T-helper 1 cell treated with Interleukin-12 subunit alpha and Interleukin-12 subunit beta and Interleukin-4 antibody, amounts not matched to agents 30 μg/mL and 1 μg/mL, for 36 hours (primary cell): Measurements from ENCODE around the gene GATA1.
"Not testable (repeated sequence)": the region's sequence is repeated elsewhere in the genome, so short reads cannot be mapped to it uniquely, and the experiment has no call there.

Experiments
- H3K27ac Mint-ChIP-seq: one replicate; pipeline ENCODE4 v1.8.0; 2021; ENCODE audit warnings: mild to moderate bottlenecking, mixed read lengths
- H3K27me3 Mint-ChIP-seq: one replicate; pipeline ENCODE4 v1.8.0; 2021; ENCODE audit warnings: low read depth, mixed read lengths
- H3K36me3 Mint-ChIP-seq: one replicate; pipeline ENCODE4 v1.8.0; 2021; ENCODE audit warnings: low read depth, mixed read lengths
- H3K4me1 Mint-ChIP-seq: one replicate; pipeline ENCODE4 v1.8.0; 2021; ENCODE audit warnings: low read depth, mixed read lengths
- H3K4me3 Mint-ChIP-seq: one replicate; pipeline ENCODE4 v1.8.0; 2021; ENCODE audit warnings: mild to moderate bottlenecking, moderate library complexity, mixed read lengths
- H3K9me3 Mint-ChIP-seq: one replicate; pipeline ENCODE4 v1.8.0; 2021; ENCODE audit warnings: mixed read lengths

The GATA1 gene

DNA sequence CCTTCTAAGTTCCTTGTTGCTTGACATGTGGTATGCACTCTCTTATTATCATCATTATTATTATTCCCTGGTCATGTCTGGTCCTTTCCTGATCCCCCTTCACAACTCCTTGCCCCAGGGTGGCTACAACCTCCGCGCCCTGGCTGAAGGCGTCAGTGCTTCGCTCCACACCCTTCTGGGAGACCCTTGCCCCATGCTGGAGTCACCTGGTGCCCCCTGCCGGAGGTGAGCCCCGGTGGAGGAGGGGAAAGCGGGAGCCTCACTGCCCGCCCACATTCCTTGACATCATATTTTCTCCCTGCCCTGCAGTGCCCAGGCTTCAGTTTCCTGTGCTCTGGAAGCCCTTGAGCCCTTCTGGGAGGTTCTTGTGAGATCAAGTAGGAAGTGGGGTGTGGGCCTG lies 28.9 kb downstream of the GATA1 start:
- H3K4me3 Mint-ChIP-seq, result no peak overlapping the region
- no peaks in the 10 kb centered on the region for H3K4me1 Mint-ChIP-seq
- H3K27me3 Mint-ChIP-seq, result no peaks in the 10 kb centered on the region
- no peaks in the 10 kb centered on the region for H3K9me3 Mint-ChIP-seq
- peaks cover 5% of the 10 kb centered on the region for H3K36me3 Mint-ChIP-seq
- no peak overlapping the region for H3K27ac Mint-ChIP-seq

- Mint-ChIP-seq H3K36me3 (peaks cover 3% of the 10 kb centered on the region), H3K27me3 (no peaks in the 10 kb centered on the region), H3K4me1 (no peaks in the 10 kb centered on the region), H3K27ac (no peak overlapping the region), H3K4me3 (no peak overlapping the region), H3K9me3 (no peaks in the 10 kb centered on the region)
Observed at GRCh38 chrX:48816014-48816810, 29.8 kb downstream of the GATA1 start.

DNA sequence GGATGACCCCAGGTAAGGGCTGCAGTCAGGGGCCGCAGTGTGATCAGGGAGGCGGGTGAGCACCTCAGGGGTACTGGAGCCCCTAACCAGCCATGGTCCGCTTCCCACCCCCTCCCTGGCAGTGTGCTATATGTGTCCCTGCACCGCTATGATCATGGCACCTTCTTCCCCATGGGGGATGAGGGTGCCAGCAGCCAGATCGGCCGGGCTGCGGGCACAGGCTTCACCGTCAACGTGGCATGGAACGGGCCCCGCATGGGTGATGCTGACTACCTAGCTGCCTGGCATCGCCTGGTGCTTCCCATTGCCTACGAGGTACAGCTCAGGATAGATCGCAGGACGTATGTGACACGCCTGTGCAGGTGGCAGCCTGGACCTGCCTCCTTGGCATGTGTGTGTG lies 31.7 kb downstream of the GATA1 start:
- Mint-ChIP-seq H3K4me3 (no peak overlapping the region), H3K27me3 (no peaks in the 10 kb centered on the region), H3K36me3 (peaks cover 3% of the 10 kb centered on the region), H3K4me1 (no peaks in the 10 kb centered on the region), H3K27ac (no peak overlapping the region), H3K9me3 (no peaks in the 10 kb centered on the region)

GRCh38 chrX:48818866-48819265 lies 32.5 kb downstream of the GATA1 start:
- Mint-ChIP-seq H3K4me1 (no peaks in the 10 kb centered on the region), H3K4me3 (no peak overlapping the region), H3K27ac (no peak overlapping the region), H3K36me3 (peaks cover 3% of the 10 kb centered on the region), H3K27me3 (no peaks in the 10 kb centered on the region), H3K9me3 (no peaks in the 10 kb centered on the region)

- H3K27me3 Mint-ChIP-seq, H3K4me3 Mint-ChIP-seq, H3K36me3 Mint-ChIP-seq, H3K9me3 Mint-ChIP-seq, H3K27ac Mint-ChIP-seq, H3K4me1 Mint-ChIP-seq: not testable (repeated sequence)
Observed at GRCh38 chrX:48819394-48819793, 33.0 kb downstream of the GATA1 start.

DNA sequence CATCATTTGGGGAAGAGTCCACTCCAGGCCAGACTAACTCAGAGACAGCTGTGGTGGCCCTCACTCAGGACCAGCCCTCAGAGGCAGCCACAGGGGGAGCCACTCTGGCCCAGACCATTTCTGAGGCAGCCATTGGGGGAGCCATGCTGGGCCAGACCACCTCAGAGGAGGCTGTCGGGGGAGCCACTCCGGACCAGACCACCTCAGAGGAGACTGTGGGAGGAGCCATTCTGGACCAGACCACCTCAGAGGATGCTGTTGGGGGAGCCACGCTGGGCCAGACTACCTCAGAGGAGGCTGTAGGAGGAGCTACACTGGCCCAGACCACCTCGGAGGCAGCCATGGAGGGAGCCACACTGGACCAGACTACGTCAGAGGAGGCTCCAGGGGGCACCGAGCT lies 36.7 kb downstream of the GATA1 start:
- H3K9me3 Mint-ChIP-seq, result no peaks in the 10 kb centered on the region
- peaks cover 3% of the 10 kb centered on the region for H3K4me1 Mint-ChIP-seq
- H3K27me3 Mint-ChIP-seq, result peaks cover 13% of the 10 kb centered on the region
- no peak overlapping the region for H3K27ac Mint-ChIP-seq
- H3K36me3 Mint-ChIP-seq, result peaks cover 5% of the 10 kb centered on the region
- H3K4me3 Mint-ChIP-seq, result no peak overlapping the region

DNA sequence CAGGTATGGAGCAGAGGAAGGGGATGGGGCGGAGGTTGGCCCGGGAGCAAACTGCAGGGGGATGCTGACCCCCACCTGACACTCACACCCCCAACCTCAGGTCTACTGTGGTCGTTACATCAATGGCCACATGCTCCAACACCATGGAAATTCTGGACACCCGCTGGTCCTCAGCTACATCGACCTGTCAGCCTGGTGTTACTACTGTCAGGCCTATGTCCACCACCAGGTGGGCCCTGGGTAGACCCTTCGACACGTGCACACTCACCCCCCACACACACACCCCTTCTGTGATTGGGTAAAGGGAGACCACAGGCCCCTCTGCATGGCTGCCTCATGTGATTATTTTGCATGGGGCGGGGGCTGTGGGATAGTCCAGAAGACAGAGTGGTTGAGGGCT lies 37.7 kb downstream of the GATA1 start:
- Mint-ChIP-seq H3K36me3 (peaks cover 5% of the 10 kb centered on the region), H3K9me3 (no peaks in the 10 kb centered on the region)

DNA sequence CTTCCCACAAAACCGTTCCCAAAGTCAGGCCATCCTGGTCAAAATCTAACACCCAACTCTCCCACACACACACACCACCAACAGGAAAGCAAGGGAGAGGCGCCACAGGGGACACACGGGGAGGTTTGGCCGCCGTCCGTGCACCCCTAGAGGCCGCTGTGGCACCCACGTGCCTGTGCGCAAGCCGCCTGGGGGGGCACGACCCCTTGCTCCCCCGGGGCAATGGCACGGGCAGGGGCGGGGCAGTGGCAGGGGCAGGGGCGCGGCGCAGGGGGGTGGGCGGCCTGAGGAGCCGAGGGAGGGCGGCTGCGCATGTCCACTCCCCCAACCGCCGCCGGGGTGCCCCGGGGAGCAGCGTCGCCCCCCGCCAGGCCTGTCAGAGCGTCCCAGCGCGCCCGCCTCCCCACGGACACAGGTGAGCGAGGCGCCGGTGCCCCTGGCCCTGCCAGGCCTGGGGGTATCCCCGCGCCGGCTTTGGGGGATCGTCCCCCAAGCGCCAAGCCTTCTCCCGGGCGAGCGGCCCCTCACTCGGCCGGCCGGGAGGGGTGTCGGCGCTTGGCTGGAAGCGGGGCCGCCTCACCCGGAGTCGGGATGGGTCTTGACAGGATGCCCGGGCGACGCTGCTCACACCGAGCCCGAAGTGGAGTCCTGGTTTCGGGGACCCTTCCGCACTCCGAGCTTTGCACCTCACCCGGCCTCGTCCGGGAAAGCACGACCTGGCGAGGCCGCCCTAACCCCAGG lies 39.9 kb downstream of the GATA1 start, which contains the start of gene ERAS:
Gene ERAS (plus strand): TSS at position 379 of the 741 bp plus-strand sequence. CDS start 2,611 bp downstream, outside the sequence.
- peaks cover 30% of the 10 kb centered on the region for H3K27me3 Mint-ChIP-seq
- peaks cover 3% of the 10 kb centered on the region for H3K4me1 Mint-ChIP-seq
- H3K36me3 Mint-ChIP-seq, result peaks cover 5% of the 10 kb centered on the region
- H3K9me3 Mint-ChIP-seq, result no peaks in the 10 kb centered on the region
- H3K4me3 Mint-ChIP-seq, result no peak within 1 kb of the TSS
- no peak within 1 kb of the TSS for H3K27ac Mint-ChIP-seq

More for the DNA sequence above, 37.7 kb downstream of the GATA1 start:
- Mint-ChIP-seq H3K4me1 (peaks cover 3% of the 10 kb centered on the region), H3K27me3 (peaks cover 23% of the 10 kb centered on the region), H3K27ac (no peak overlapping the region), H3K4me3 (no peak overlapping the region)

DNA sequence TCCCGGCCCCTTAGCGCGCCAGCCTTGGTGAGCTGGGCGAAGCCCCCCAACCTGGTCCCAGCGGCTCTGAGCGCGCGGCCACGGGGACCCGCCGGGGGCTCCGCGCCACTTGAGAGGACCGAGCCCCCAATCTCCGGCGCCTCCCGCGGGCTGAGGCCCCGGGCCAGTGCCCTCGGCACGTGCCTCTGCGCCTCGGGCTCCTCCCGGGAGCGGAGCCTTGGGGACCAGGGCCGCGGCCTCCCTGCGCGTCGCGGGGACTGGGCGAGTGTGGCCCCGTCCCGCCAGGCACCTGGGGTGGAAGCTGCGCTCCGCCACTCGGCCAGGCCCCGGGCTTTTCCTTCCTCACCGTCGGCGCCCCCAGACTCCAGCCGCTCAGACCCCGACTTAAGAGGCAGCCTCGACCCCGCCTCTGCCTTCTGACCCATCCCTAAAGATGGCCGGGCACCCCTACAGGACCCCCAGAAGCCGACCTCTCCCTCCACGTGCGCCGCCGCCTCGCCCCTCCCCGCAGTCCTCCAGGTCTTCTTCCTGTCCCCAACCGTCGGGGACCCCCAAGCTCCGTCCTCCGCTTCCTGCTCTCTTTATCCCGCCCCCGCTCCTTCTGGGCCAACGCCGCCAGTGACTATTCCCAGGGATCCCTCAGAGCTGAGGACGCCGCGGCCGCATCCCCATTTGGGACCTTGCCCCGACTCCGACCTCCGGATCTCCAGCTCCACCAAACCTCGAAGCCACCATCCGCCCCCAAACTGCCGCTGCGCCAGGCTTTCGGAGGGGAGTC lies 40.7 kb downstream of the GATA1 start:
- Mint-ChIP-seq H3K4me1 (peaks cover 3% of the 10 kb centered on the region), H3K9me3 (no peaks in the 10 kb centered on the region), H3K27ac (no peak overlapping the region), H3K36me3 (peaks cover 5% of the 10 kb centered on the region), H3K4me3 (no peak overlapping the region), H3K27me3 (peaks cover 30% of the 10 kb centered on the region)

DNA sequence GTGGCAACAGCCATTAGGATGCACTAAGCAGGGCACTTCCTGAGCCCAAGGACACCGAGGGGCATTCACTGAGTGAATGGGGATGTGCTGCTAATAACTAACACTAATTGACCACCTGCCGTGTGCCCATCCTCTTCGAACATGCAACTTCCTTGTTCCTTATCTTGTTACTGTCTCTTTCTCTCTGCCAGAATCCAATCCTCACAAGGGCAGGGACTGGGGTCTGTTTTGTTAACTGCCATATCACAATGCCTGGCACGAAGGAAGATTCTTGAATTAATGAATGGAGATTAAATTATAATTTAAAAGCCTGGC lies 41.2 kb downstream of the GATA1 start:
- Mint-ChIP-seq H3K27me3 (peaks cover 34% of the 10 kb centered on the region), H3K4me1 (peaks cover 3% of the 10 kb centered on the region), H3K36me3 (peaks cover 5% of the 10 kb centered on the region), H3K9me3 (no peaks in the 10 kb centered on the region), H3K27ac (no peak overlapping the region), H3K4me3 (no peak overlapping the region)

DNA sequence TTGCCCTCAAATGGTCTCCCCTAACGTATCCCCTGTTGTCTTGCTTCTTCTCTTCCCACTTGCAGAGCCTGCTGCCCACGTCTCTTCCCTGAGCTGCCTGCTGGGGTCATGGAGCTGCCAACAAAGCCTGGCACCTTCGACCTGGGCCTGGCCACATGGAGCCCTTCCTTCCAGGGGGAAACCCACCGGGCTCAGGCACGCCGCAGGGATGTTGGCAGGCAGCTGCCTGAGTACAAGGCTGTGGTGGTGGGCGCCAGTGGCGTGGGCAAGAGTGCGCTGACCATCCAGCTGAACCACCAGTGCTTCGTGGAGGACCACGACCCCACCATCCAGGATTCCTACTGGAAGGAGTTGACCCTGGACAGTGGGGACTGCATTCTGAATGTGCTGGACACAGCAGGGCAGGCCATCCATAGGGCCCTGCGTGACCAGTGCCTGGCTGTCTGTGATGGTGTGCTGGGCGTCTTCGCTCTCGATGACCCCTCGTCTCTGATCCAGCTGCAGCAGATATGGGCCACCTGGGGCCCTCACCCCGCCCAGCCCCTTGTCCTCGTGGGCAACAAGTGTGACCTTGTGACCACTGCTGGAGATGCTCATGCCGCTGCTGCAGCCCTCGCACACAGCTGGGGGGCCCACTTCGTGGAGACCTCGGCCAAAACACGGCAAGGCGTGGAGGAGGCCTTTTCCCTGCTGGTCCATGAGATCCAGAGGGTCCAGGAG lies 42.8 kb downstream of the GATA1 start:
- Mint-ChIP-seq H3K4me3 (no peak overlapping the region), H3K4me1 (peaks cover 5% of the 10 kb centered on the region), H3K9me3 (no peaks in the 10 kb centered on the region), H3K36me3 (peaks cover 5% of the 10 kb centered on the region), H3K27ac (no peak overlapping the region), H3K27me3 (peaks cover 50% of the 10 kb centered on the region)

DNA sequence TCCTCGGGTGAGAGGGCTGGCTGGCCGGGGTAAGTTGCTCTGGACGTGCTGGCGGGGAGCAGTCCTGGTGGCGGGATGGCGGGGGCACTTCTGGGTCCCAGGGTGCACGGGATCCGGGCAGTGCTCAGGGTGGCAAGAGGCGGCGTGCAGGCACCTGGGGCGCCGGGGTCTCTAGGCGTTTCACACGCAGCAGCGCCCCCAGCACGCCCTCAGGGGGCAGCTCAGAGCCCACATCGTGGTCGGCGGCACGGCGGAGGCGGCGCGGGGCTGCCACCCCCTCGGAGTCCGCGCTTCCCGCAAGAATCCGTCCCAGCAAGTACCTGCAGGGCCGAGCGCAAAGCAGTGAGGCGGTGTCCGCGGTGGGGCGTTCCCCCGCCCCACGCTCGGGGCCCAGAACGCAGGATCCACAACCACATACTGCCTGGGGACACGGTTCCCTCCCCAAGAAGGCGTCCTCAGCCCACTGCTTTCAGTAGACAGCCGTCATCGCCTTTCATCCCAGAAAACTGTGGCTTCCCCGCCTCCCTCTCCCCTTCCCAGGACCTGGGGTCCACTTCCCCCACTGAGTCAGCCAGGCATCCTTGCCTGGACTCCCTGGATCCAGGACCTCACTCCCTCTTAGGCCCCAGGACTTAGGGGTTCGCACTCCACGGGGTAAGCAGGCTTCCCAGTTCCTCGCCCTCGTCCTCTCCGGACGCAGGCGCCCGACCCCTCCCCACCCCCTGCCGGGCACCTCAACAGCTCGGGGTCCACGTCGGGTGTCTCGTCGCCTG lies 44.9 kb downstream of the GATA1 start:
- H3K4me1 Mint-ChIP-seq, result peaks cover 12% of the 10 kb centered on the region
- no peak overlapping the region for H3K4me3 Mint-ChIP-seq
- no peaks in the 10 kb centered on the region for H3K9me3 Mint-ChIP-seq
- no peak overlapping the region for H3K27ac Mint-ChIP-seq
- H3K36me3 Mint-ChIP-seq, result peaks cover 2% of the 10 kb centered on the region
- peaks cover 62% of the 10 kb centered on the region for H3K27me3 Mint-ChIP-seq

DNA sequence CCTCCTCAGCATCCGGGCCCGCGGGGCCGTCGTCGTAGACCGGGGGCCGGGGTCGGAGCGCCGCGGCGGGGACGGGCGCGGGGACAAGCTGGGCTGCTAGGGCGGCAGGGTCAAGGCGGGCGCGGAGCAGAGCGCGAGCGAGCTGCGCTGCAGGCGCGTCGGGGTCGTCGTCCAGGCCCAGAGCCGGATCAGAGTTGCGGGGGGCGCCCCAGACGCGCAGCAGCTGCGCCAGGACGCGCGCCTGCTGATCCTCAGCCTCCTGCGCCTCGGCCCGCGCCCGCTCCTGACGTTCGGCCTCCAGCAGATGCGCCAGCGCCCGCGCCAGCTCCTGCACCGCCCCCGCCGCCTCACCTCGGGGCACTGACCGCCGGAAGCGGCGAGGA lies 45.5 kb downstream of the GATA1 start:
- Mint-ChIP-seq H3K9me3 (no peaks in the 10 kb centered on the region), H3K27ac (no peak overlapping the region), H3K4me1 (peaks cover 12% of the 10 kb centered on the region), H3K27me3 (peaks cover 67% of the 10 kb centered on the region), H3K36me3 (peaks cover 2% of the 10 kb centered on the region), H3K4me3 (no peak overlapping the region)
